ENCODE results near the gene SRSF4.

GRCh38 chr1:29221296-29221695, 39.6 kb upstream of the SRSF4 start:
- no peak for TF ChIP-seq CTCF (IDR thresholded peaks at IDR 0.05)
- TF ChIP-seq POLR2A (IDR thresholded peaks at IDR 0.05): no peak

Data from ovary (tissue), 3 donors.